Lung microvascular endothelial cell (primary cell): ENCODE results near the gene SYT1. TPM values are rescaled to one million over a fixed set of nuclear protein-coding genes. Genes with fewer than 3 reads are reported as not detected.

ENCODE experiments used
- DNase-seq, 2 donors: peaks; one replicate each; pipeline versions ENCODE4 v3.0.0 to v3.0.0-alpha.2; 2010; ENCODE audit warnings: low read depth in 2 of 2
- total RNA-seq: library from RNA; depleted of rRNA; stranded (reverse); fragments of >200 nt; gene quantifications from 2 replicates; pipeline ENCODE4 v1.2.1, GENCODE V29; 2014

SYT1 gene
- total RNA-seq, 1 donor from 2014 or later: 5.4 TPM

DNA sequence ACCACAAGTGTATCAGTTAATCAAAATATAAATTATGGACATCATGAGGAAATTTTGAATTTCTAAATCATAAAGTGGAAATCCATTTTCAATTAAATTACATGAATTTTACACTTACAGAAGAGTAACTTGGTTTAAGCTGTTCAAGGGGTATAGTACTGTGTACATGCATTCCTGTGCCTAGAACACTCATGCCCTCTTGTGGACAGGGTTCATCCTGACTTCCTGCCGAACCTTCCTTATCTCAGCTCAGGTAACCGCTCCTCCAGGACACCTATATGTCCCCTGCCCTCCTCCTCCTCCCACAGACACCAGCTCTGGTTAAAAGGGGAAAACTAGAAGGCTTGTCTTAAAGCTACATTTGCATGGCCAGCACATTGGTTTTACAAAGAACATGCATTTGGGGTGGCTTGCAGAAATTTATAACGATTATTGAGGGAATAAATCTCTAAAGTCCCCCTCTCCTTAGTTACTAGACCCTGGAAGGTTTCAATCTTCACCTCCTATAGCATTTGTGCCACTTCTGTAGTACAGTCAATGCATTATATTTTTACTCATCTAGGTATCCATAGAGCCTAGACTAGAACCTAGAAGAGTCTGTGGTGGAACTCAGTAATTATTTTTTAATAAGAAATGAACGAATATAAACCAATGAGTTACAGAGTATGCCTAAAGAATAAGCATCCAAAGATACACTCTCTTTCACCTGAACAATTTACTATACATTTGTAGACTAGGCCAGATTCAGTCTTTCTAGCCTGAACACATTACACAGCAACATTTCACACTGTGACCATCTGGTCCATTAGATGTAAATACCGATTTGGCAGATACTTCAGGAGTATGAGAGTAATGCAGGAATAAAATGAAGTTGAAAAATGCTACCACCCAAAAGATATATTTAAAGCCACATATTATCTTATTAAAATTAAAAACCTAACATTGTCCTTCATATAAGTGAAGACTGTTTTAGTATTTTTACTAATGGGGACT, 480.6 kb downstream of the SYT1 start:
- peak; percentile 48 to 89 for DNase-seq

DNA sequence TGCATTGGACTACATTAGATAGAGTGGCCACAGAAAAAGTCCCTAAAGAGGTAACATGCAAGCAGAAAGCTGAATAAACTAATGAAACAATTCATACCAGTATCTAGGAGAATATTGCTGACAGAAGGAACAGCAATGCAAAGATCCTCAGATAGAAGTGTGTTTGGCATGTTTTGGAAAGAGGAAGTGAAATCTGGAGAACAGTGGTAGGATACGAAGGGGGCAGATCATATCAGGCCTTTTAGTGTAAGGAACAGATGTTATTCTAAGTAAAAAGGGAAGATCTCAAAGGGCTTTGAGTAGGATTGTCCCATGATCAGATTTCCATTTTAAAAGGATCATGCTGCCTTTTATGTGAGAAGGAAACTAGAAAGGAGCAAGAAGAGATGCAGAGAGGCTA, 483.3 kb downstream of the SYT1 start:
- no peak for DNase-seq

- no peak for DNase-seq
These were observed 486.7 kb downstream of the SYT1 start for GRCh38 chr12:79351251-79351650.

DNA sequence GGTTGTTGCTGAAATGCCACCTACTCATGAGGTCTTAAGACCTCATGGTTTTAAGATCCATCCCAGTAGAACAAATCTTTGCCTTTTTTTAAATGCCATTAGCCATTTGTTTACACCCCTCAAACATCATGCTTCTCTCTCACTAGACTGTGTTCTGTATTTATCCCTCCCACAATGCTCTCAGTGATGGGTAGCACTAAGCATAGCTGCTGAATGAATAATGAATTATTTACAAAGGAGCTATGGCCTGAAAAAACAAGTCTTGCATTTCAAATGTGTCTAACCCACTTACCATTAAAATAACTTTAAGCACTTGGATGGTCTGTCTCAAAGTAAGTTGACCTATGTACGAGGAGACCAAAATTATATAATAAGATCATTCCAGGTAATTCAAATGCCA, 491.6 kb downstream of the SYT1 start:
- no peak for DNase-seq

GRCh38 chr12:79357048-79357447, 492.5 kb downstream of the SYT1 start:
- no peak for DNase-seq

- no peak for DNase-seq
These were observed 494.2 kb downstream of the SYT1 start for GRCh38 chr12:79358716-79359300.

DNA sequence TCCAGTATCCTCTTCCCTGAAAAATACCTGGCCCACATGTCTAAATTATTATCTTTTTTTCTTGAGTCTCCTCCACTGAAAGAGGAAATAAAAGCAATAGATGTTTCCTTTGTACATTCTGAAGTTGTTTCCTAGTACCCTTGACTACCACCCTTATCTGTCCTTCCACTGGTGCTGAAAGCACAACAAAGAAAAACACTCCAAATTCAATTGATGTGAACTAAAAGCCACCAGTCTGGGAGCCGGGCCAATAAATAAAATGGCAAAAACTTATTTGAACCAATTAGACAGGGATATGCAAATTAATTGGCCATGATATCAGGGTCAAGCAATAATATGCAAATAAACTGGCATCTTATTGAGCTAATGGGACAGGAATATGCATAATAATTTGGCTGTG, 495.7 kb downstream of the SYT1 start:
- peak; percentile 33 to 52 for DNase-seq

GRCh38 chr12:79360936-79361335, 496.4 kb downstream of the SYT1 start:
- no peak for DNase-seq

GRCh38 chr12:79364197-79364596, 499.6 kb downstream of the SYT1 start:
- DNase-seq: no peak

- DNase-seq: no peak
These were observed 501.8 kb downstream of the SYT1 start for GRCh38 chr12:79366374-79366773.

GRCh38 chr12:79367032-79367589, 502.5 kb downstream of the SYT1 start:
- no peak for DNase-seq

- DNase-seq: peak in 1 of 2 donors; percentile 6
These were observed 505.4 kb downstream of the SYT1 start for GRCh38 chr12:79370021-79370420.

GRCh38 chr12:79371226-79371625, 506.7 kb downstream of the SYT1 start:
- DNase-seq: no peak

GRCh38 chr12:79373896-79374499, 509.4 kb downstream of the SYT1 start:
- DNase-seq: peak; percentile 42 to 74

GRCh38 chr12:79374545-79374944, 510.0 kb downstream of the SYT1 start:
- peak in 1 of 2 donors; percentile 9 for DNase-seq

- no peak for DNase-seq
These were observed 510.5 kb downstream of the SYT1 start for GRCh38 chr12:79375050-79375449.

- no peak for DNase-seq
These were observed 513.9 kb downstream of the SYT1 start for GRCh38 chr12:79378496-79378895.

DNA sequence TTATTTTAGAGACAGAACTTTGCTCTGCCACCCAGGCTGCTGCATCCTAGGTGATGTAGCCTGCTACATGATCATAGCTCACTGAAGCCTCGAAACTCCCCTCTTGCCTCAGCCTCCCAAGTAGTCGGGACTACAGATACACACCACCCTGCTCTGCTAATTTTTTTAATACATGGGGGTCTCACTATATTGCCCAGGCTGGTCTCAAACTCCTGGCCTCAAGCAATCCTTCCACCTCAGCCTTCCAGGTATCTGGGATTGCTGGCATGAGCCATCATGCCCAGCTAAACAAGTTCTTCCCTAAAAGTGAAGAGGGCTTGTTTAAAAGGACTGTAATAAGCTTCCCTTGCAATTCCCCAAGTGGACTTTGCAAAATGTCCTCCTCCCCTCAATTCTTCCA, 515.8 kb downstream of the SYT1 start:
- DNase-seq: no peak

- DNase-seq: no peak
These were observed 517.0 kb downstream of the SYT1 start for GRCh38 chr12:79381248-79382208.

- DNase-seq: peak in 1 of 2 donors; percentile 75
These were observed 520.0 kb downstream of the SYT1 start for GRCh38 chr12:79384551-79384950.

- peak; percentile 7 to 23 for DNase-seq
These were observed 523.4 kb downstream of the SYT1 start for GRCh38 chr12:79388011-79388410.
